OCI-LY3 (cell line): ENCODE measurements around the gene TLCD3B.

ENCODE experiments used
- H2AFZ ChIP-seq: fragments of 200-600, 300-600 bp; shearing (Covaris generic); 2 replicates; pipeline ENCODE4 v1.6.0; 2014; ENCODE audit warnings: antibody characterized with exemption, low read depth, low read length
- H3K27ac ChIP-seq: fragments of 200-600, 300-600 bp; sonication (generic); 2 replicates; pipeline ENCODE4 v1.5.1; 2014; ENCODE audit warnings: mild to moderate bottlenecking, low read length, moderate library complexity, mixed read lengths
- H3K27me3 ChIP-seq: fragments of 200-600, 300-600 bp; sonication (generic); 2 replicates; pipeline ENCODE4 v1.6.1; 2014; ENCODE audit warnings: low read depth, low read length, mixed read lengths
- H3K36me3 ChIP-seq: fragments of 200-600, 300-600 bp; sonication (generic); replicated peaks from 2 replicates; pipeline ENCODE3; 2014; ENCODE audit warnings: low read depth, low read length, mixed read lengths
- H3K4me1 ChIP-seq: fragments of 300-600, 200-600 bp; sonication (generic); 2 replicates; pipeline ENCODE4 v1.6.1; 2014; ENCODE audit warnings: low read length, mixed read lengths
- H3K4me2 ChIP-seq: fragments of 200-600, 300-600 bp; sonication (generic); 2 replicates; pipeline ENCODE4 v1.6.1; 2014; ENCODE audit warnings: low read length, mixed read lengths
- H3K4me3 ChIP-seq: fragments of 300-600, 200-600 bp; sonication (generic); 2 replicates; pipeline ENCODE4 v1.5.1; 2014; ENCODE audit warnings: antibody characterized with exemption, mild to moderate bottlenecking, low read length, moderate library complexity
- H3K79me2 ChIP-seq: fragments of 300-600, 200-600 bp; shearing (Covaris generic); 2 replicates; pipeline ENCODE4 v1.6.1; 2014; ENCODE audit warnings: mild to moderate bottlenecking, low read length, mixed read lengths
- H3K9ac ChIP-seq: fragments of 300-600, 200-600 bp; shearing (Covaris generic); 2 replicates; pipeline ENCODE4 v1.6.0; 2014; ENCODE audit warnings: mild to moderate bottlenecking, low read length, moderate library complexity
- H3K9me3 ChIP-seq: fragments of 200-600, 300-600 bp; shearing (Covaris generic); 2 replicates; pipeline ENCODE4 v1.6.1; 2014; ENCODE audit warnings: low read length, mixed read lengths; ENCODE audit not compliant: insufficient read depth
- H4K20me1 ChIP-seq: fragments of 200-600, 300-600 bp; sonication (generic); 2 replicates; pipeline ENCODE4 v1.6.1; 2016; ENCODE audit warnings: low read length, mixed read lengths; ENCODE audit not compliant: insufficient read depth
- EZH2phosphoT487 ChIP-seq: fragments of 200-600 bp; shearing (Covaris generic); IDR thresholded peaks from 2 replicates; pipeline ENCODE4 v1.6.1; 2018; ENCODE audit warnings: antibody characterized with exemption, mixed run types, low read depth
- TF ChIP-seq, protein P1 (sequence below): fragments of 200-600, 300-600 bp; sonication (generic); IDR thresholded peaks from 2 replicates; pipeline ENCODE4 v1.5.1; 2014; ENCODE audit warnings: antibody characterized with exemption, low read length, low read depth

The TLCD3B gene

DNA sequence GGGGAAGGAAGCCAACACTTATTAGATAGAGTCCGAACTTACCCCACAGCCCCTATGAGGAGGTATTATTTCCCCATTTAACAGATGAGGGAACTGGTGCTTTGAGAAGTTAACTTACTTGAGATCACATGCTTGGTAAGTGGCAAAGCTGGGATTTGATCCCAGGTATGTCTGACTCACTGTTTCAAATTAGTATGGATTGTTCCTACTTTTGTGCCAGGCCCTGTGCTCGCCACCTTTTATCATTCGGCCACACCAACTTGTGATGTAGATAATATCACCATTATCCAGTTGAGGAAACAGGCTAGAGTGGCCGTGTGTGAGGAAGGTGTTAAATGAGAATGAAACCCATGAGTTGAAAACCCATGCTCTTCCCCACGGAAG is 46.3 kb downstream of the TLCD3B start:
- no peak overlapping the region for H3K9ac ChIP-seq
- H3K27me3 ChIP-seq = no peaks in the 10 kb centered on the region
- no peaks in the 10 kb centered on the region for H3K4me1 ChIP-seq
- H3K4me2 ChIP-seq = no peak overlapping the region
- no peaks in the 10 kb centered on the region for H3K79me2 ChIP-seq
- TF ChIP-seq EZH2phosphoT487 = no peak
- TF ChIP-seq, protein P1, sequence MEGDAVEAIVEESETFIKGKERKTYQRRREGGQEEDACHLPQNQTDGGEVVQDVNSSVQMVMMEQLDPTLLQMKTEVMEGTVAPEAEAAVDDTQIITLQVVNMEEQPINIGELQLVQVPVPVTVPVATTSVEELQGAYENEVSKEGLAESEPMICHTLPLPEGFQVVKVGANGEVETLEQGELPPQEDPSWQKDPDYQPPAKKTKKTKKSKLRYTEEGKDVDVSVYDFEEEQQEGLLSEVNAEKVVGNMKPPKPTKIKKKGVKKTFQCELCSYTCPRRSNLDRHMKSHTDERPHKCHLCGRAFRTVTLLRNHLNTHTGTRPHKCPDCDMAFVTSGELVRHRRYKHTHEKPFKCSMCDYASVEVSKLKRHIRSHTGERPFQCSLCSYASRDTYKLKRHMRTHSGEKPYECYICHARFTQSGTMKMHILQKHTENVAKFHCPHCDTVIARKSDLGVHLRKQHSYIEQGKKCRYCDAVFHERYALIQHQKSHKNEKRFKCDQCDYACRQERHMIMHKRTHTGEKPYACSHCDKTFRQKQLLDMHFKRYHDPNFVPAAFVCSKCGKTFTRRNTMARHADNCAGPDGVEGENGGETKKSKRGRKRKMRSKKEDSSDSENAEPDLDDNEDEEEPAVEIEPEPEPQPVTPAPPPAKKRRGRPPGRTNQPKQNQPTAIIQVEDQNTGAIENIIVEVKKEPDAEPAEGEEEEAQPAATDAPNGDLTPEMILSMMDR = no peak
- H3K27ac ChIP-seq = no peak overlapping the region
- no peak overlapping the region for H3K4me3 ChIP-seq
- peaks cover 50% of the 10 kb centered on the region for H3K36me3 ChIP-seq
- no peak overlapping the region for H2AFZ ChIP-seq
- no peaks in the 10 kb centered on the region for H3K9me3 ChIP-seq
- no peaks in the 10 kb centered on the region for H4K20me1 ChIP-seq

DNA sequence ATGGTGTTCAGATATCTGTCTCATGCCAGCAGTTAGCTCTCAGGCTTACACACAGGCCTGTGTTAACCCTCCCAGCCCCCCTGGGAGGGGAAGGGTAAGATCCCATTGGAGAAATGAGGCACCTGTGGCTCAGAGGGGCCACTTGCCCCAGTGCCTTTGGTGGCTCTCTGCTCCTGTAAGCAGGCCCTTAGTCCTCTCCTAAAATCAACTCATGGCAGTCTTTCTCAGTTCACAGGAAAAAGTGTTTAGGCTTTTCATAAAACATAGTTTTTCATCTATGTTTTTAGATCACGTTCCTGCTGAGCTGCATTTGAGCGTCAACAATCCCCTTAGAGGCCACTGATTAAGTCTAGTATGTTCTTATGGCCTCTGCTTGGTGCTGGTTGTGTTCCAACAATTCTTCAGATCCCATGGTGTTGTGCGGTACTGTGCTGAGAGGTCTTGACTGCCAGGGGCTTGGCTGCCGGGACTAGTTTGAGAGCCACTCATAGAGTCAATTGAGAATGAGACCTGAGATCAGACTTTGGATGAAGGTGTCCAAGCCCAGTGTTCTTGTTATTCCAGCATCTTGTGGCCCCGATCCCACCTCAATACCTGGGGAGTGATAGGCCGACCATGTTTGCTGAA is 46.8 kb downstream of the TLCD3B start:
- no peak overlapping the region for H3K9ac ChIP-seq
- no peak overlapping the region for H2AFZ ChIP-seq
- no peak overlapping the region for H3K4me3 ChIP-seq
- no peak overlapping the region for H3K27ac ChIP-seq
- TF ChIP-seq, protein P1 = no peak
- TF ChIP-seq EZH2phosphoT487 = no peak
- peaks cover 52% of the 10 kb centered on the region for H3K36me3 ChIP-seq
- H4K20me1 ChIP-seq = no peaks in the 10 kb centered on the region
- no peak overlapping the region for H3K4me2 ChIP-seq
- H3K79me2 ChIP-seq = no peaks in the 10 kb centered on the region
- no peaks in the 10 kb centered on the region for H3K4me1 ChIP-seq
- H3K27me3 ChIP-seq = no peaks in the 10 kb centered on the region
- no peaks in the 10 kb centered on the region for H3K9me3 ChIP-seq

DNA sequence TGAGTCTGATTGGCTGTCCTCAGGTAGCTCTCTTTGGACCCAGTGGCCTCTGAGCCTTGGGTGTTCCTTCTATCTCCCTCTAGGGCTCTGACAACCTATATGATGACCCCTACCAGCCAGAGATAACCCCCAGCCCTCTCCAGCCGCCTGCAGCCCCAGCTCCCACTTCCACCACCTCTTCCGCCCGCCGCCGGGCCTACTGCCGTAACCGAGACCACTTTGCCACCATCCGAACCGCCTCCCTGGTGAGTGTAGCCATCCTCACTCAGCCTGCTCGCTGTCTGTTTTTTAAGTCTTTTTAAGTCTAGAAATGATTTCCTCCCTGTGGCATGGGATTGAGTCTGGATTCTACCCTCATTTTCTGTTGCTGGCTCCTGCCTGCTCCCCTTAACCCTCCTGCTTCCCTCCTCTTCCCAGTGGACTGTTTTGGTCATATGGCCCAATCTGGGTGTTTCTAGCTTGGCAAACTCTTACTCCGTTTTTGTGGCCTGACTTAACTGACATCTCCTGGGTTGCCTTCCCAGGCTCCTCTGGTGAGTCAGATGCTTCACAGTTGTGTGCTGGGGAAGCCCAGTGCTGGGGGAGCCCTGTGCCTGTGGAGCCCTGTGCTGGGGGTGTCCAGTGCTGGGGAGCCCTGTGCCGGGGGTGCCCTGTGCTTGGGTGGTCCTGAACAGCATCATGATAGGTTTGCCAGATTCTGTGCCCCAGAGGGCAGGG is 47.5 kb downstream of the TLCD3B start:
- no peaks in the 10 kb centered on the region for H3K79me2 ChIP-seq
- no peaks in the 10 kb centered on the region for H3K9me3 ChIP-seq
- TF ChIP-seq, protein P1 = no peak
- no peak for TF ChIP-seq EZH2phosphoT487
- H4K20me1 ChIP-seq = no peaks in the 10 kb centered on the region
- H3K27ac ChIP-seq = no peak overlapping the region
- H3K27me3 ChIP-seq = no peaks in the 10 kb centered on the region
- H2AFZ ChIP-seq = no peak overlapping the region
- no peaks in the 10 kb centered on the region for H3K4me1 ChIP-seq
- H3K9ac ChIP-seq = no peak overlapping the region
- H3K4me3 ChIP-seq = no peak overlapping the region
- peaks cover 51% of the 10 kb centered on the region for H3K36me3 ChIP-seq
- H3K4me2 ChIP-seq = no peak overlapping the region

DNA sequence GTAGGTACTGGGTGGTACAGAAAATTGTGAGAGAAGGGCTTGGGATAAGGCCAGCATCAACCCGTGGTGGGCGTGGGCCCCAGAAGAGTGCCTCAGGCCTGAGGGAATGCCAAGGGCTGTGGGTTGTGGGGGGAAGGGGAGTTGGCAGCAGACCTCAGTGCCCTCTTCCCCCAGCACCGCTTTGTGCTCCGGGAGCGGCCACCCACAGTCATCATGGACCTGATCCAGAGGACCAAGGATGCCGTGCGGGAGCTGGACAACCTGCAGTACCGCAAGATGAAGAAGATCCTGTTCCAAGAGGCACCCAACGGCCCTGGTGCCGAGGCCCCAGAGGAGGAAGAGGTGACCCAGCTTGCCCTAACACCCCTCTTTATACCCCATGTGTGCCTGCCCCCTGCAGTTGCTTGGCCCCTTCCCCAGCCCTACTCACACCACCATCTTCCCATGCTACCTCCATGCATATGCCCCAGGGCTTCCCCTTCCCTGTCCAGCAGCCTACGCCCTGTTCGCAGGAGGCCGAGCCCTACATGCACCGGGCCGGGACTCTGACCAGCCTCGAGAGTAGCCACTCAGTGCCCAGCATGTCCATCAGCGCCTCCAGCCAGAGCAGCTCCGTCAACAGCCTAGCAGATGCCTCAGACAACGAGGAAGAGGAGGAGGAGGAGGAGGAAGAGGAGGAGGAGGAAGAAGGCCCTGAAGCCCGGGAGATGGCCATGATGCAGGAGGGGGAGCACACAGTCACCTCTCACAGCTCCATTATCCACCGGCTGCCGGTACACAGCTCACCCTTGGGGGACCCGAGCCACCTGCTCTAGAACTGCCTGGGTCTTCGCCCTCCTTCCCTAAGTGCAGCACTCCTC is 48.3 kb downstream of the TLCD3B start:
- no peak for TF ChIP-seq EZH2phosphoT487
- TF ChIP-seq, protein P1 = no peak
- Histone ChIP-seq H3K9ac (no peak overlapping the region), H3K36me3 (peaks cover 55% of the 10 kb centered on the region), H3K79me2 (no peaks in the 10 kb centered on the region), H3K4me1 (no peaks in the 10 kb centered on the region), H3K27ac (no peak overlapping the region), H3K4me3 (no peak overlapping the region), H2AFZ (no peak overlapping the region), H3K27me3 (no peaks in the 10 kb centered on the region), H3K4me2 (no peak overlapping the region), H4K20me1 (no peaks in the 10 kb centered on the region), H3K9me3 (no peaks in the 10 kb centered on the region)
